ENCODE results near the gene SRL. TPM values are rescaled to one million over a fixed set of nuclear protein-coding genes. Genes with fewer than 3 reads are reported as not detected.

SRL gene
- total and polyA plus RNA-seq, 2 of the 13 experiments (the other 11 are each of a cell fraction or from before 2014, with no cell fraction given), result 0.05 TPM; not detected in 1

DNA sequence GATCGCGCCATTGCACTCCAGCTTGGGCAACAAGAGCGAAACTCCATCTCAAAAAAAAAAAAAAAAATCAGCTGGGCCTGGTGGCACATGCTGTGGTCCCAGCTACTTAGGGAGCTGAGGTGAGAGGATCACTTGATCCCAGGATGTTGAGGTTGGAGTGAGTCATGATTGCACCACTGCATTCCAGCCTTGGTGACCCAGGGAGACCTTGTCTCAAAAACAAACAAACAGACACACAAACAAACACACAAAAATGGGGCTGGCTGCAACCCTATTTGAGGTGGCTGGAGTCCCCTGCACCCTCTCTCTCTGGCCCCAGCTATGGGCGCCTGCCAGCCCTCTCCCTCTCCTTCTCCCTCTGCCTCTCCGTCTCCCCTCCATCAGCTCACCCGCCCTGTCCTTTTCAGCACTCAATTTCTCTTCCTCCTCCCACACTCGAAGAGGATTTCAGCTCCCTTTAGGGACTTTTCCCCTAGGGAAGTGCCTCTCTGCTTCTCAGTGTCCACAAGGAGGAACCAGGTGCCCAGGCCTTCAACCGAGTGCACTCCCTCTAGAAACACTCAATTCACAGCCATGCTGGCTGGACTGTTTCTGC is 48.5 kb upstream of the SRL start (continued):
- TF ChIP-seq, protein P1, sequence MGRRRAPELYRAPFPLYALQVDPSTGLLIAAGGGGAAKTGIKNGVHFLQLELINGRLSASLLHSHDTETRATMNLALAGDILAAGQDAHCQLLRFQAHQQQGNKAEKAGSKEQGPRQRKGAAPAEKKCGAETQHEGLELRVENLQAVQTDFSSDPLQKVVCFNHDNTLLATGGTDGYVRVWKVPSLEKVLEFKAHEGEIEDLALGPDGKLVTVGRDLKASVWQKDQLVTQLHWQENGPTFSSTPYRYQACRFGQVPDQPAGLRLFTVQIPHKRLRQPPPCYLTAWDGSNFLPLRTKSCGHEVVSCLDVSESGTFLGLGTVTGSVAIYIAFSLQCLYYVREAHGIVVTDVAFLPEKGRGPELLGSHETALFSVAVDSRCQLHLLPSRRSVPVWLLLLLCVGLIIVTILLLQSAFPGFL (CRISPR knock-in tag; IDR thresholded peaks at IDR 0.05), result no peak
- TF ChIP-seq ZNF143 (CRISPR knock-in tag; IDR thresholded peaks at IDR 0.05), result no peak
- TF ChIP-seq NR2F2 (IDR thresholded peaks at IDR 0.05; ENCODE audit: borderline replicate concordance, low read depth), result peak; percentile 65; the same call in 1 of the 2 replicates
- TF ChIP-seq, protein P2, sequence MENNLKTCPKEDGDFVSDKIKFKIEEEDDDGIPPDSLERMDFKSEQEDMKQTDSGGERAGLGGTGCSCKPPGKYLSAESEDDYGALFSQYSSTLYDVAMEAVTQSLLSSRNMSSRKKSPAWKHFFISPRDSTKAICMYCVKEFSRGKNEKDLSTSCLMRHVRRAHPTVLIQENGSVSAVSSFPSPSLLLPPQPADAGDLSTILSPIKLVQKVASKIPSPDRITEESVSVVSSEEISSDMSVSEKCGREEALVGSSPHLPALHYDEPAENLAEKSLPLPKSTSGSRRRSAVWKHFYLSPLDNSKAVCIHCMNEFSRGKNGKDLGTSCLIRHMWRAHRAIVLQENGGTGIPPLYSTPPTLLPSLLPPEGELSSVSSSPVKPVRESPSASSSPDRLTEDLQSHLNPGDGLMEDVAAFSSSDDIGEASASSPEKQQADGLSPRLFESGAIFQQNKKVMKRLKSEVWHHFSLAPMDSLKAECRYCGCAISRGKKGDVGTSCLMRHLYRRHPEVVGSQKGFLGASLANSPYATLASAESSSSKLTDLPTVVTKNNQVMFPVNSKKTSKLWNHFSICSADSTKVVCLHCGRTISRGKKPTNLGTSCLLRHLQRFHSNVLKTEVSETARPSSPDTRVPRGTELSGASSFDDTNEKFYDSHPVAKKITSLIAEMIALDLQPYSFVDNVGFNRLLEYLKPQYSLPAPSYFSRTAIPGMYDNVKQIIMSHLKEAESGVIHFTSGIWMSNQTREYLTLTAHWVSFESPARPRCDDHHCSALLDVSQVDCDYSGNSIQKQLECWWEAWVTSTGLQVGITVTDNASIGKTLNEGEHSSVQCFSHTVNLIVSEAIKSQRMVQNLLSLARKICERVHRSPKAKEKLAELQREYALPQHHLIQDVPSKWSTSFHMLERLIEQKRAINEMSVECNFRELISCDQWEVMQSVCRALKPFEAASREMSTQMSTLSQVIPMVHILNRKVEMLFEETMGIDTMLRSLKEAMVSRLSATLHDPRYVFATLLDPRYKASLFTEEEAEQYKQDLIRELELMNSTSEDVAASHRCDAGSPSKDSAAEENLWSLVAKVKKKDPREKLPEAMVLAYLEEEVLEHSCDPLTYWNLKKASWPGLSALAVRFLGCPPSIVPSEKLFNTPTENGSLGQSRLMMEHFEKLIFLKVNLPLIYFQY (CRISPR knock-in tag; IDR thresholded peaks at IDR 0.05; ENCODE audit: borderline replicate concordance), result no peak; the same call in 1 of the 2 replicates
- TF ChIP-seq THYN1 (CRISPR knock-in tag; IDR thresholded peaks at IDR 0.05; ENCODE audit: borderline replicate concordance, low read depth), result no peak
- TF ChIP-seq TEAD3 (CRISPR knock-in tag; optimal IDR thresholded peaks at IDR 0.05; ENCODE audit: borderline replicate concordance), result peak; percentile 98
- TF ChIP-seq, protein P3, sequence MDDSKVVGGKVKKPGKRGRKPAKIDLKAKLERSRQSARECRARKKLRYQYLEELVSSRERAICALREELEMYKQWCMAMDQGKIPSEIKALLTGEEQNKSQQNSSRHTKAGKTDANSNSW (CRISPR knock-in tag; IDR thresholded peaks at IDR 0.05; ENCODE audit: borderline replicate concordance), result no peak
- TF ChIP-seq ERF (CRISPR knock-in tag; IDR thresholded peaks at IDR 0.05), result peak; percentile 26; the same call in 1 of the 2 replicates
- no peak for TF ChIP-seq PHF21A (CRISPR knock-in tag; IDR thresholded peaks at IDR 0.05)
- no peak for TF ChIP-seq ZNF17 (CRISPR knock-in tag; IDR thresholded peaks at IDR 0.05)
- no peak for TF ChIP-seq ZNF260 (CRISPR knock-in tag; IDR thresholded peaks at IDR 0.05; ENCODE audit: borderline replicate concordance, low read depth)
- no peak for TF ChIP-seq ZSCAN20 (CRISPR knock-in tag; IDR thresholded peaks at IDR 0.05; ENCODE audit: borderline replicate concordance)
- TF ChIP-seq DMAP1 (CRISPR knock-in tag; IDR thresholded peaks at IDR 0.05), result no peak
- TF ChIP-seq ZNF530 (CRISPR knock-in tag; IDR thresholded peaks at IDR 0.05; ENCODE audit: low read depth), result no peak
- TF ChIP-seq ZNF550 (CRISPR knock-in tag; IDR thresholded peaks at IDR 0.05; ENCODE audit: borderline replicate concordance), result no peak
- TF ChIP-seq ZSCAN22 (CRISPR knock-in tag; IDR thresholded peaks at IDR 0.05), result no peak
- no peak for TF ChIP-seq PAWR (CRISPR knock-in tag; IDR thresholded peaks at IDR 0.05; ENCODE audit: borderline replicate concordance)
- TF ChIP-seq NFE2L2 (IDR thresholded peaks at IDR 0.05; ENCODE audit: low read length), result no peak
- no peak for TF ChIP-seq SIX1 (CRISPR knock-in tag; IDR thresholded peaks at IDR 0.05; ENCODE audit: borderline replicate concordance)
- TF ChIP-seq SMAD1 (CRISPR knock-in tag; IDR thresholded peaks at IDR 0.05; ENCODE audit: borderline replicate concordance, low read depth), result no peak
- TF ChIP-seq SRF (IDR thresholded peaks at IDR 0.05; ENCODE audit: low read depth, low read length), result no peak
- TF ChIP-seq, protein P4, sequence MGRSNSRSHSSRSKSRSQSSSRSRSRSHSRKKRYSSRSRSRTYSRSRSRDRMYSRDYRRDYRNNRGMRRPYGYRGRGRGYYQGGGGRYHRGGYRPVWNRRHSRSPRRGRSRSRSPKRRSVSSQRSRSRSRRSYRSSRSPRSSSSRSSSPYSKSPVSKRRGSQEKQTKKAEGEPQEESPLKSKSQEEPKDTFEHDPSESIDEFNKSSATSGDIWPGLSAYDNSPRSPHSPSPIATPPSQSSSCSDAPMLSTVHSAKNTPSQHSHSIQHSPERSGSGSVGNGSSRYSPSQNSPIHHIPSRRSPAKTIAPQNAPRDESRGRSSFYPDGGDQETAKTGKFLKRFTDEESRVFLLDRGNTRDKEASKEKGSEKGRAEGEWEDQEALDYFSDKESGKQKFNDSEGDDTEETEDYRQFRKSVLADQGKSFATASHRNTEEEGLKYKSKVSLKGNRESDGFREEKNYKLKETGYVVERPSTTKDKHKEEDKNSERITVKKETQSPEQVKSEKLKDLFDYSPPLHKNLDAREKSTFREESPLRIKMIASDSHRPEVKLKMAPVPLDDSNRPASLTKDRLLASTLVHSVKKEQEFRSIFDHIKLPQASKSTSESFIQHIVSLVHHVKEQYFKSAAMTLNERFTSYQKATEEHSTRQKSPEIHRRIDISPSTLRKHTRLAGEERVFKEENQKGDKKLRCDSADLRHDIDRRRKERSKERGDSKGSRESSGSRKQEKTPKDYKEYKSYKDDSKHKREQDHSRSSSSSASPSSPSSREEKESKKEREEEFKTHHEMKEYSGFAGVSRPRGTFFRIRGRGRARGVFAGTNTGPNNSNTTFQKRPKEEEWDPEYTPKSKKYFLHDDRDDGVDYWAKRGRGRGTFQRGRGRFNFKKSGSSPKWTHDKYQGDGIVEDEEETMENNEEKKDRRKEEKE (IDR thresholded peaks at IDR 0.05), result no peak

Data from HepG2 (cell line).